ENCODE measurements around the gene MARK1.

MARK1 gene

DNA sequence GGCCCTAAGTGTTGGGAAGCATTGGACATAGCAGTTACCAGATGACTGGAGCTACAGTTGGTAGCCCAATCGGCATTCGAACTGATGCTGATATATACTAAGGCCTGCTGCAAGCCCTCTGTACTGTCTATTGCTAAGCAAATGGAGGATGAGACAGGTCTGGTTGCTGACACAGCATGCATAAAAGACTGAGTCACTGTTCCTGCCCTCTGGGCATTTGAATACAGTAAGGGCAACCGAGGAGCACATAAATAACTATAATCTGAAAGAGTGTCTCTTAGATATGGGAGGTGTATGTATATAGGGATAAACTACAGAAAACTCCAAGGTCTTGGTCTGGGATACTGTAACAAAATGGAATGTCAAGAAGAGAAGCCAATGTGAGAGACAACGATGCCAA lies 16.8 kb upstream of the MARK1 start:
- no peak overlapping the region for H3K4me3 ChIP-seq (ENCODE audit: low read depth, low read length)
- in situ Hi-C loops (cut with HindIII; ENCODE audit: low sequenced_read_pairs): no loop called here
- DNase-seq (ENCODE audit: low read depth, low spot score): no peak
- TF ChIP-seq, protein P1, sequence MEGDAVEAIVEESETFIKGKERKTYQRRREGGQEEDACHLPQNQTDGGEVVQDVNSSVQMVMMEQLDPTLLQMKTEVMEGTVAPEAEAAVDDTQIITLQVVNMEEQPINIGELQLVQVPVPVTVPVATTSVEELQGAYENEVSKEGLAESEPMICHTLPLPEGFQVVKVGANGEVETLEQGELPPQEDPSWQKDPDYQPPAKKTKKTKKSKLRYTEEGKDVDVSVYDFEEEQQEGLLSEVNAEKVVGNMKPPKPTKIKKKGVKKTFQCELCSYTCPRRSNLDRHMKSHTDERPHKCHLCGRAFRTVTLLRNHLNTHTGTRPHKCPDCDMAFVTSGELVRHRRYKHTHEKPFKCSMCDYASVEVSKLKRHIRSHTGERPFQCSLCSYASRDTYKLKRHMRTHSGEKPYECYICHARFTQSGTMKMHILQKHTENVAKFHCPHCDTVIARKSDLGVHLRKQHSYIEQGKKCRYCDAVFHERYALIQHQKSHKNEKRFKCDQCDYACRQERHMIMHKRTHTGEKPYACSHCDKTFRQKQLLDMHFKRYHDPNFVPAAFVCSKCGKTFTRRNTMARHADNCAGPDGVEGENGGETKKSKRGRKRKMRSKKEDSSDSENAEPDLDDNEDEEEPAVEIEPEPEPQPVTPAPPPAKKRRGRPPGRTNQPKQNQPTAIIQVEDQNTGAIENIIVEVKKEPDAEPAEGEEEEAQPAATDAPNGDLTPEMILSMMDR (IDR thresholded peaks at IDR 0.05; ENCODE audit: low read depth, low read length): no peak

DNA sequence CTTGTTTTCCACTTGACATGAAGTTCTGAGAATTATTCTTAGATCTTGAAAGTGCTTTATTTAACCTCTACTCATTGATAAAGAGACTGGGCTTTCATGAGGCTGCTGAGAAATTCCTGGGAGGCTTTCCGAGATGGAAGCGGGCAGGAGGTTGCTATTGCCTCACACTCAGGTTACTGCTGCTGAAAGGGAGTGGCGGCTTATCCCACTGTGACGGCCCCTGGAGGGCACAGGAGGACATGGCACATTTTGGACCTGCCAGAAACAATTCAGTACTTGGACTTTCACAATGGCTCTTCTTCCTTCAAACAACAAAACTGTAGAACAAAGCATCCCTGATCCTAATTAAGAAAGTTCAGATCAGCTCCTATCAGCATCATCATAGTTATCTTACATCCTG lies 16.2 kb upstream of the MARK1 start:
- TF ChIP-seq, protein P1 (IDR thresholded peaks at IDR 0.05; ENCODE audit: low read depth, low read length): no peak
- in situ Hi-C loops (cut with HindIII; ENCODE audit: low sequenced_read_pairs): no loop called here
- H3K4me3 ChIP-seq (ENCODE audit: low read depth, low read length): no peak overlapping the region
- DNase-seq (ENCODE audit: low read depth, low spot score): no peak

DNA sequence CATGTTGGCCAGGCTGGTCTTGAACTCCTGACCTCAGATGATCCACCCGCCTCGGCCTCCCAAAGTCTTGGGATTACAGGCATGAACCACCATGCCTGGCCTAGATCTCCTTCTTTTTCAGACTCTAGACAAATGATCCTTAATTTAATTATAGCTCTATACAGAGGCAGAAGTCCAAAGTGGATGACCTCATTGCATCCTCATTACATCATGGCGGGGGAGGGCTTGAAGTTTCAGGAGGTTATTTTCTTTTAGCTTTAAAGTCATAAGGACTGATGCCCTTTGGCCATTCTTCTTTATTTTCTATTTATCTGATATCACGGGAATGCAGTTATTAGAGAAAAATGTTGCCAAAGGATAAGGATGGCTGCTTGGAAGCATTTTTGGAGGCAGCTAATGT lies 14.1 kb upstream of the MARK1 start:
- in situ Hi-C loops (cut with HindIII; ENCODE audit: low sequenced_read_pairs): no loop called here
- H3K4me3 ChIP-seq (ENCODE audit: low read depth, low read length): no peak overlapping the region
- TF ChIP-seq, protein P1 (IDR thresholded peaks at IDR 0.05; ENCODE audit: low read depth, low read length): no peak
- DNase-seq (ENCODE audit: low read depth, low spot score): no peak

DNA sequence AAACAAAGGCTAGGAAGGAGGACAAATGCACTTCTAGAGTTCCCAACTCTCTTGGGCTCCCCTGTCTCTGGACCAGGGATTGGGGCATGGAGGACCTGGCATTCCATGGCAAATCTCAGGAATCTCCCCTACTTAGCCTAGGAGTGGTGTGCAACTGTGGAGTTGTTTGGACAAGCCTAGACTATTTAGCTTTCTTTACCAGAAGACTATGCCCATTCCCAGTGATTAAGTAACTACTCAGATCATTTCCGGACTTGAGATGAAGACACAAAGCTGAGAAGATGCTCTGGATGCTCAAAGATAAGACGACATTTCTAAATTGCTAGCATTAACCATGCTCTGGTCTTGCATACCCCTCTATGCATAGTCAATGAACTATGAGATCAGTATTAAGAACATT lies 13.7 kb upstream of the MARK1 start:
- no peak overlapping the region for H3K4me3 ChIP-seq (ENCODE audit: low read depth, low read length)
- DNase-seq (ENCODE audit: low read depth, low spot score): no peak
- TF ChIP-seq, protein P1 (IDR thresholded peaks at IDR 0.05; ENCODE audit: low read depth, low read length): no peak
- in situ Hi-C loops (cut with HindIII; ENCODE audit: low sequenced_read_pairs): no loop called here

DNA sequence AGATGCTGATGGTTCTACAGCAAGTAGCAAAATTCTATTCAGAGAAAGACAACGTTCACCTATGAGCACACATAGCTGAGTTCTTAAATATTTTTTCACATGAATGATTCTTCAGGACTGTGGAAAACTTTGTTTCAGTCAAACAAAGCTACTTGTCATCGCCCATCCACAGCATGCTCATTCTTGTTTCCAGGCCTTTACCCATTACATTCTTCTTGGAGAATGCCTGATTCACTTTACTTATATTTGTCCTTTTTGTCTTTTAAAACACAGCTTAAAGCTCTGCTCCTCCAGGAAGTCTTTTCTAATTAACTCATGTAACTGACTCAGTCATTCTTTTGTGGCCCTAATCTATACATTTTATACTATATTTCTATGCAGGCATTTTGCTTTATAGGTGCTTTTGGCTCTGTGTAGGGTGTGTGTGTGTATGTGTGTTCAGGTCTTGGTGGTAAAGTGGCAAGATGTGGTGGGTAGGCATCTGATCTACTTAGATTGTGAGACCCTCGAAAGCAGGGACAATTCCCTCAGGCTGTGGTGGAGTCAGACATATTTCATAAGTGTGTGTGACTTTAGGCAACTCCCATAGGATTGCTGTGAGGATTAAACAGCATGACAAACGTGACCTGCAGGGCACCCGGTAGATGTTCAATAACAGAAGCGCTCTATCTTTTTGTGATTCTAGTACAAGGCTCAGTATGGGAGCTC lies 11.8 kb upstream of the MARK1 start:
- in situ Hi-C loops (cut with HindIII; ENCODE audit: low sequenced_read_pairs): no loop called here
- TF ChIP-seq, protein P1 (IDR thresholded peaks at IDR 0.05; ENCODE audit: low read depth, low read length): no peak
- no peak for DNase-seq (ENCODE audit: low read depth, low spot score)
- H3K4me3 ChIP-seq (ENCODE audit: low read depth, low read length): no peak overlapping the region

DNA sequence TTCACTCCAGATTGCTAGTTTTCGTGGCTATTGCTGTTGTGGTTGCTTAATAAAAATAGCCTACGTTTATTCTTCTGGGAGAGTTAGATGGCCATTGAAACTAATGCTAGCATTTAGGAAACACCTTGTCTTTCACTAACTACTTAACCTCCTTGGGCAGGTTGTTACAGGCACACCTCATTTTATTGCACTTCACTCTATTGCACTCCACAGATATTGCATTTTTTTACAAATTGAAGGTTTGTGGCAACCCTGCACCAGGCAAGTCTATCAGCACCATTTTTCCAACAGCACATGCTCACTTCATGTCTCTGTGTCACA lies 11.3 kb upstream of the MARK1 start:
- no peak for DNase-seq (ENCODE audit: low read depth, low spot score)
- TF ChIP-seq, protein P1 (IDR thresholded peaks at IDR 0.05; ENCODE audit: low read depth, low read length): no peak
- no peak overlapping the region for H3K4me3 ChIP-seq (ENCODE audit: low read depth, low read length)
- in situ Hi-C loops (cut with HindIII; ENCODE audit: low sequenced_read_pairs): no loop called here

DNA sequence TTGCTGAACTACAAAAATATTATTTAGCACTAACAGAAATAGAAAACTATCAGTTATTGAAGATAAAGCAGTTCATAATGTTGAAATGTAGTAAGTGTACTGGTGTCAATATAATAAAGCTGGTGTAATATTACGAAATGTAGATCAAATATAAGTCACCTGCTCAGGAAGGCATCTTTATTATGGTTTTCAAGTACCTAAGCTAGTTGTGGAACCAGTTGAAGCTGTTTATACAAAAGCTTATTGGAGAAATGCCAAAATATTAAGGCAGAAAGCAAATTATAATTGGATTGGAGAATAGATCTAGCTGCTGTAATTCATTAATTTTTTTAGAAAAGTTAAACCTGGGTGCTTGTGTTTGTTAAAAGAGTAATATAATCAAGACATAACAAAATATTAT lies 6.2 kb upstream of the MARK1 start:
- in situ Hi-C loops (cut with HindIII; ENCODE audit: low sequenced_read_pairs): no loop called here
- no peak for DNase-seq (ENCODE audit: low read depth, low spot score)
- TF ChIP-seq, protein P1 (IDR thresholded peaks at IDR 0.05; ENCODE audit: low read depth, low read length): no peak
- H3K4me3 ChIP-seq (ENCODE audit: low read depth, low read length): no peak overlapping the region

Data from astrocyte of the spinal cord (primary cell).